ENCODE results near the gene SH3GL2. TPM values are rescaled to one million over a fixed set of nuclear protein-coding genes. Genes with fewer than 3 reads are reported as not detected.
"Not testable (repeated sequence)": the region's sequence is repeated elsewhere in the genome, so short reads cannot be mapped to it uniquely, and the experiment has no call there.

Gene SH3GL2
- total RNA-seq, 1 donor from 2014 or later = not detected

DNA sequence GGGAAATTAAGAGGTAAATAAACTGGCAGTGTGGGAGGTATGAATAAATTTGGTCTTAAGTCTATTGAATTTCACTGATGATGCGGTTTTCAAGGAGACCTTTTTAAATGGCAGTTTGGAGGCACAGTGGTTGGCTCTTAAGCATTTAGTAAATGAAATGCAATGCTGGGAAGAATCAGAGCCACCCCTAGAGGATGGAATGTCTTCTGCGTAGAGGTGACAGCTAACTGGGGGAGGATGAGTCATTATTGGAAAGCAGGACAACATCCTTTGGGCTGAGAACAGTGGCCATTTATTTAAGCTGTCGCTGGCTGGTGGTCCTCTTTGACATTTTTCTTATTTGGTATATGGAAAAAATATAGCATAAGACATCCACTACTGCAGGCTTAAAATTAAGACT is 163.2 kb downstream of the SH3GL2 start:
- no peak for DNase-seq (ENCODE audit: low read depth)

- DNase-seq (ENCODE audit: low read depth) = peak; percentile 54
Measured at GRCh38 chr9:17744786-17745185, 165.9 kb downstream of the SH3GL2 start.

DNA sequence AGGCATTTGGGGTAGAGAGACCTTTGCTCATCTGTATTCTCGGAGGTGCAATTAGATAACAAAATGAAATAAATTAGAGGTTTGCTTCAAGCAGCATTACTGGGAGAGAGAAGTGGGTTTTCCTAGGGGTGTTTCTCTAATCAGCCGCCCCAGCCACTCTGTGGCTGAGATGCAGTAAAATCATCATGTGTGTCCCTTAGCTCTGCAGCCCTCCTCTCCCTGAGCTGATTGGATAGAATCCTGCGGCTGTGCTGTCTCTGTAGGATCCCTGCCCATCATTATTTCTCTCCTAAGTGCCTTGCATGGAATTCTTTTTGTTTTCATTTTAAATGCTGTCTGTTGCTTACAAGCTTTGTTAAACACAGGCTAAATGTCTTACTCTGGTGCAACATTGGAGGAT is 171.4 kb downstream of the SH3GL2 start:
- DNase-seq (ENCODE audit: low read depth) = no peak

DNA sequence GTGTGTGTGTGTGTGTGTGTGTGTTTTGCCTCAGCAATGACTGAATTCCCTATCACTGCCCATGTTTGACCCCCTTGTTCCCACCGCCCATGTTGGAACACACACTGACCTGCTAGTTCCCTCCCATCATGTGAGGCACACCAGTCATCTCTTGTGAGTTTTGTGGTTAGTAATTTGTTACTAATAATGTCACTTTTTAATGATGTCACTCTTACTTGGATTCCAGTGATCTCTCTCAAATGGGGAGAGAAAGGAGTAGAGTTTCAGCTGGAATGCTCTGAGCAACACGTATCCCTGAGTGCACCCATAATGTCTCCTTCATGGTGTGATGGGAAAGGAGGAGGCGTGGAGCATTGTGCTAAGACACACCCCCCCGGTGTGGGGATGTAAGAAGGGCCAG is 172.6 kb downstream of the SH3GL2 start:
- no peak for DNase-seq (ENCODE audit: low read depth)

- DNase-seq (ENCODE audit: low read depth) = no peak
Measured at GRCh38 chr9:17752021-17752420, 173.2 kb downstream of the SH3GL2 start.

- no peak for DNase-seq (ENCODE audit: low read depth)
Measured at GRCh38 chr9:17757816-17758215, 178.9 kb downstream of the SH3GL2 start.

- DNase-seq (ENCODE audit: low read depth) = no peak
Measured at GRCh38 chr9:17760250-17760649, 181.4 kb downstream of the SH3GL2 start.

- DNase-seq (ENCODE audit: low read depth) = no peak
Measured at GRCh38 chr9:17761984-17762676, 183.3 kb downstream of the SH3GL2 start.

DNA sequence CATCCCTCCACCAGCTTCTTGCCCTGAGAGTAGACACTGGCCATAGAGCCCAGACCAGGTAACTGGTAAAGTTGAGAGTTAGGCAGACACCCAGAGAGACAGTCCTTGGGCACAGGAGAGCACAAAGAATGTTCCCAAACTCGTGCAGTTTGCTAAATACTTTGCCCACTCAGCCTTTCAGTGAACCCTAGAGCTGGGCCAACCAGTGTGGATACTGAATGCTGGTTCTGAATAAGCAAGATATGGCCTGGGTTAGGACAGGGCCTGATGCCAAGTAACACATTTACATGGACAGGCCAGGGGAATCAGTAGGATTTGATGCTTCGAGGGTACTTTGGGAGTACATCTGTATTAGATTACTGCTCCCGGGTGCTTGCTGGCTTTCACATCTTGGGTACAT is 185.4 kb downstream of the SH3GL2 start:
- no peak for DNase-seq (ENCODE audit: low read depth)

GRCh38 chr9:17765131-17765530 is 186.3 kb downstream of the SH3GL2 start:
- not testable (repeated sequence) for DNase-seq (ENCODE audit: low read depth)

DNA sequence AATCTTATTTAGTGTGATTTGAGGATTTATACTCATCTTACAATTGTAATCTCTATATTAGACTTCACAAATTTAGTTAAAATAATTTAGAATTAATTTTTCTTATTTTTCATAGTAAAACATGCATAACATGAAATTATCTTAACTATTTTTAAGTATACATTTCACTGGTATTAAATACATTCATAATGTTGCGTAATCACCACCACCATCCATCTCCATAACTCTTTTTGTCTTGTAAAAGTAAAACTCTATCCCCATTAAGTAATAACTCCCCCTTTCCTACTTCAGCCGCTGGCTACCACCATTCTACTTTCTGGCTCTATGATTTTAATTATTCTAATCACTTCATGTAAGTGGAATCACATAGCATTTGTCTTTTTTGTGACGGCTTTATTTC is 193.4 kb downstream of the SH3GL2 start:
- DNase-seq (ENCODE audit: low read depth) = no peak

DNA sequence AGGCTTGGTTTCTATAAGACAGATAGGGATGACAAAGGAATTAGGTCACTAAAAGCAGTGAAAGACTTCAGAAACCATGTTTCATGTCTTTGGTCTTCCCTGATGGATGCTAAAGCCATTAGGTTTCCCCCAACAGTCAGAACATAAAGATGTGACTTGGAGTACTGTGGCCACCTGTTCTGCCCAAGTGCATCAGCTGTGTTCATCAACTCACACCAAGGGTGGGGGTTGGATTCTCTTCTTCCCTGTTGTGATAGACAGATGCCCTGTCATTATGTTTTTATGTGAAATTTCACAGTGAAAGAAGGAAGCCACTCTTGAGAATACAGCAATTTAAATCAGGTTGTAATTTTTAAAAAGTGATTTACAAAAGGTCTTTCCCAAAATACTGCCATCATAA is 196.8 kb downstream of the SH3GL2 start:
- no peak for DNase-seq (ENCODE audit: low read depth)

DNA sequence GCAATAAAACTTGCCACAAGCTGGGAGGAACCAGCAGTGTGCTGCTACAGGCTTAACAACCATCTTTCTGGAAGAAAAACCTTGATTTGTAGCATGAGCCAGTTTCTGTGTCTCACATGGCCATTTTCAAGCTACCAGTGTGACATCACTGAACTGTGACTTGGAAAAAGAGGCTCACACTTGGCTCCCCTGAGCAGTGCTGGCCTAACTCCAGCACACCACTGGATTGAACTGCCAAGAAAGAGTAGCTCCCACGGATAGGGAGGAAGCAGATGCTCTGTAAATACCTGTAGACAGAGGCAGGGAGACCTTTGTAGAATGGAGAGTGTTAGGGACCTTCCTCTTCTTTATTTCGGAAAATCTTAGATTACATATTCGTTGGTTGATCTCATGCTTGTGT is 197.9 kb downstream of the SH3GL2 start:
- no peak for DNase-seq (ENCODE audit: low read depth)

GRCh38 chr9:17777465-17777864 is 198.6 kb downstream of the SH3GL2 start:
- DNase-seq (ENCODE audit: low read depth) = no peak

DNA sequence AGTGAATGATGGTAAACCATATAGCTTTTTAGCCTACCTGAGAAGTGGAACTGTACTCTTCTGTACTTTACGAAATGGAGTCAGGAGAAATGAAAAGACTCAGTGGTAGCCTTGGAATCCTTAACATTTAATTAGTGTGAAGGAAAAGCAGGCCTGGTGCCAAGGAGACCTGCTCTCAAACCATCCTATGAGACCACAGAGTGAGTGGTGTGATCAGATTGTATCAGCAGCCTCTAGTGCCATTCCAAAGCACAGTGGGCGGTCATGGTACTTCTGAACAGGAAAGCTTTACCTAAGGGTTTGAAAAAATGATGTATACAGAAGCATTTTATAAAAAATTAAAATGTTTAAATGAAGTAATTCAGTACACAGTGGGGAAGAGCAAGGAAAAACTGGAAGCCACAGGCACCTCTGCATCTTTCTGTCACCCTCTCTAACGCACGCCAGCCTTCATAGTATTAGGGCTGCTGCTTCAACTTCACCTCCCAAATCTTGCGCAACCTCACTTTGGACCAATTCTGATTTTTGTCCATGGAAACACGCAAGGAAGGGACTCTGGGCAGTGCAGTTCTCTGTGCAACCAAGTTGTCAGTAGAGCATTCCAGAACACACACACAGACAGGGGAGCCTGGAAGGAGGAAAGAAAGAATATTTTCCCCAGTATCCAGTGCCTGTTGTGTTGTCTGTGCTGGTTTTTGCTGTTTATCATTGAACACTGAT is 203.7 kb downstream of the SH3GL2 start:
- no peak for DNase-seq (ENCODE audit: low read depth)

- no peak for DNase-seq (ENCODE audit: low read depth)
Measured at GRCh38 chr9:17783227-17783626, 204.4 kb downstream of the SH3GL2 start.

- DNase-seq (ENCODE audit: low read depth) = no peak
Measured at GRCh38 chr9:17789316-17789715, 210.4 kb downstream of the SH3GL2 start.

GRCh38 chr9:17793713-17794622 is 215.1 kb downstream of the SH3GL2 start:
- peak; percentile 55 for DNase-seq (ENCODE audit: low read depth)

GRCh38 chr9:17795744-17796143 is 216.9 kb downstream of the SH3GL2 start:
- DNase-seq (ENCODE audit: low read depth) = peak; percentile 67

GRCh38 chr9:17799369-17799768 is 220.5 kb downstream of the SH3GL2 start:
- DNase-seq (ENCODE audit: low read depth) = peak; percentile 37

GRCh38 chr9:17800418-17800817 is 221.6 kb downstream of the SH3GL2 start:
- no peak for DNase-seq (ENCODE audit: low read depth)
